Activated CD4-positive, alpha-beta T cell treated with anti-CD3 and anti-CD28 coated beads for 4 hours (primary cell): Measurements from ENCODE around the gene TAL2.

Source experiments
- DNase-seq, 2 donors: peaks; one replicate each; pipeline ENCODE4 v3.0.0-alpha.2; 2020

The TAL2 gene

GRCh38 chr9:105711867-105712266, 49.6 kb downstream of the TAL2 start:
- no peak for DNase-seq

GRCh38 chr9:105712297-105712696, 50.0 kb downstream of the TAL2 start:
- DNase-seq = no peak
